OCI-LY1 (cell line): ENCODE measurements around the gene NEDD4L.

Source experiments
- H2AFZ ChIP-seq: fragments of 200-600 bp; sonication (generic), shearing (Covaris generic); 2 replicates; pipeline ENCODE4 v1.6.0; 2014; ENCODE audit warnings: antibody characterized with exemption, mild to moderate bottlenecking, low read length
- H3F3A ChIP-seq: fragments of 200-600 bp; sonication (generic), shearing (Covaris generic); 2 replicates; pipeline ENCODE4 v1.6.0; 2014; ENCODE audit warnings: mild to moderate bottlenecking, antibody characterized with exemption, low read length, moderate library complexity; ENCODE audit not compliant: insufficient read depth
- H3K27ac ChIP-seq: fragments of 200-600 bp; sonication (generic); 2 replicates; pipeline ENCODE4 v1.5.1; 2014; ENCODE audit warnings: low read length, mixed run types, mild to moderate bottlenecking, low read depth; ENCODE audit not compliant: poor library complexity, severe bottlenecking
- H3K27me3 ChIP-seq: fragments of 200-600 bp; sonication (generic); 2 replicates; pipeline ENCODE4 v1.6.0; 2014; ENCODE audit warnings: antibody characterized with exemption, mild to moderate bottlenecking, low read length, moderate library complexity; ENCODE audit not compliant: insufficient read depth
- H3K36me3 ChIP-seq: fragments of 200-600 bp; sonication (generic); 2 replicates; pipeline ENCODE4 v1.6.1; 2014; ENCODE audit warnings: mild to moderate bottlenecking, antibody characterized with exemption, low read length, moderate library complexity, mixed read lengths; ENCODE audit not compliant: insufficient read depth
- H3K4me1 ChIP-seq: fragments of 200-600 bp; sonication (generic); 2 replicates; pipeline ENCODE4 v1.5.1; 2014; ENCODE audit warnings: mild to moderate bottlenecking, low read length, moderate library complexity; ENCODE audit not compliant: insufficient read depth, severe bottlenecking
- H3K4me2 ChIP-seq: fragments of 200-600 bp; sonication (generic), shearing (Covaris generic); 2 replicates; pipeline ENCODE4 v1.6.1; 2014; ENCODE audit warnings: low read length
- H3K4me3 ChIP-seq: fragments of 200-600 bp; sonication (generic); 2 replicates; pipeline ENCODE4 v1.5.1; 2014; ENCODE audit warnings: low read length, low read depth, mild to moderate bottlenecking, mixed read lengths; ENCODE audit not compliant: poor library complexity, severe bottlenecking
- H3K79me2 ChIP-seq: fragments of 200-600 bp; shearing (Covaris generic); 2 replicates; pipeline ENCODE4 v1.6.1; 2016; ENCODE audit warnings: mixed run types, low read length, mixed read lengths; ENCODE audit not compliant: insufficient read depth
- H3K9ac ChIP-seq: fragments of 200-600 bp; sonication (generic), shearing (Covaris generic); 2 replicates; pipeline ENCODE4 v1.6.1; 2014; ENCODE audit warnings: mild to moderate bottlenecking, low read length, mixed read lengths
- H3K9me2 ChIP-seq: fragments of 200-600 bp; sonication (generic), shearing (Covaris generic); 2 replicates; pipeline ENCODE4 v1.6.1; 2014; ENCODE audit warnings: low read depth, mild to moderate bottlenecking, low read length, mixed read lengths
- H3K9me3 ChIP-seq: fragments of 200-600 bp; shearing (Covaris generic); 2 replicates; pipeline ENCODE4 v1.6.1; 2014; ENCODE audit warnings: low read length, mixed read lengths
- H4K20me1 ChIP-seq: fragments of 200-600 bp; sonication (generic), shearing (Covaris generic); 2 replicates; pipeline ENCODE4 v1.6.0; 2016; ENCODE audit warnings: mild to moderate bottlenecking, low read length; ENCODE audit not compliant: insufficient read depth
- EZH2 ChIP-seq: fragments of 200-600 bp; sonication (generic), shearing (Covaris generic); IDR thresholded peaks from 2 replicates; pipeline ENCODE4 v1.8.0; 2017; ENCODE audit warnings: borderline replicate concordance, mixed run types, mild to moderate bottlenecking, antibody characterized with exemption, low read length, moderate library complexity, mixed read lengths
- TF ChIP-seq, protein P1 (sequence below): fragments of 200-600 bp; sonication (generic), shearing (Covaris generic); IDR thresholded peaks from 2 replicates; pipeline ENCODE4 v1.5.1; 2017; ENCODE audit warnings: mild to moderate bottlenecking, antibody characterized with exemption, low read length, moderate library complexity, mixed read lengths

The NEDD4L gene

DNA sequence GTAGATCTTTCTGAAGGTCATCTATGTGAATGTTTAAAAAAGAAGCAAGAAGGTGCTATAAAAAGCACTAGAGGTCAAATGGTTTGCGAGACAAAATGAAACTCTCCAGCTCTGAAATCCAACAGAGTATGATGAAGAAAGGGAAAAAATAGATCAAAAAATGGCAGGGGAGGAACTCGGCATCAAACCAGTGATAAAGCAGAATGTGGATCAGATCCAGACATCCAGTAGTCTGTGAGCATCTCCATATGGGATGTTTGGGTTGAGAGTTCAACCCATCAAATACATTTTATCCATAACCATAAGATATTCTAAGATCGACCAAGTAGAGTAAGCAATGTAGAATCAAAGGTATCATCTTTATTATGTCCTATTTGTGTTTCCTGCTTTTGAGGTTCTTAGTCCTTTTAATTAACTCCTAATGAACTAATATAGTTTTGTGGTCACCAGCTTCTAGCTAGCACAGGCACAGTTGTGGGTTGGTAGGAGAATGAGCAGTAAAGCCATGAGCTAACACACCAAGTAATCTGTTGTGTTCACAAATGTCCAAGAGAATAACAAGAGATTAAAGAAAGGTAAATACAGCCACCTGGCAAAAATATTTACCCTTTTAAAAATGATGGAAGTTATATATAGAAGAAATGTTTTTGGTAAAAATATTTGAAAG is 160.9 kb downstream of the NEDD4L start:
- Histone ChIP-seq H4K20me1 (no peaks in the 10 kb centered on the region), H3K4me1 (no peaks in the 10 kb centered on the region), H3K4me2 (no peak overlapping the region), H3K36me3 (no peaks in the 10 kb centered on the region), H3K79me2 (no peaks in the 10 kb centered on the region), H3K9ac (no peak overlapping the region), H3K4me3 (no peak overlapping the region), H3F3A (no peaks in the 10 kb centered on the region), H3K9me2 (no peaks in the 10 kb centered on the region), H2AFZ (no peak overlapping the region), H3K9me3 (no peaks in the 10 kb centered on the region), H3K27me3 (no peaks in the 10 kb centered on the region), H3K27ac (no peak overlapping the region)
- TF ChIP-seq, protein P1, sequence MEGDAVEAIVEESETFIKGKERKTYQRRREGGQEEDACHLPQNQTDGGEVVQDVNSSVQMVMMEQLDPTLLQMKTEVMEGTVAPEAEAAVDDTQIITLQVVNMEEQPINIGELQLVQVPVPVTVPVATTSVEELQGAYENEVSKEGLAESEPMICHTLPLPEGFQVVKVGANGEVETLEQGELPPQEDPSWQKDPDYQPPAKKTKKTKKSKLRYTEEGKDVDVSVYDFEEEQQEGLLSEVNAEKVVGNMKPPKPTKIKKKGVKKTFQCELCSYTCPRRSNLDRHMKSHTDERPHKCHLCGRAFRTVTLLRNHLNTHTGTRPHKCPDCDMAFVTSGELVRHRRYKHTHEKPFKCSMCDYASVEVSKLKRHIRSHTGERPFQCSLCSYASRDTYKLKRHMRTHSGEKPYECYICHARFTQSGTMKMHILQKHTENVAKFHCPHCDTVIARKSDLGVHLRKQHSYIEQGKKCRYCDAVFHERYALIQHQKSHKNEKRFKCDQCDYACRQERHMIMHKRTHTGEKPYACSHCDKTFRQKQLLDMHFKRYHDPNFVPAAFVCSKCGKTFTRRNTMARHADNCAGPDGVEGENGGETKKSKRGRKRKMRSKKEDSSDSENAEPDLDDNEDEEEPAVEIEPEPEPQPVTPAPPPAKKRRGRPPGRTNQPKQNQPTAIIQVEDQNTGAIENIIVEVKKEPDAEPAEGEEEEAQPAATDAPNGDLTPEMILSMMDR, result no peak
- no peak for TF ChIP-seq EZH2

- H3K79me2 ChIP-seq, result no peaks in the 10 kb centered on the region
Measured at GRCh38 chr18:58205443-58206160, 161.6 kb downstream of the NEDD4L start.

DNA sequence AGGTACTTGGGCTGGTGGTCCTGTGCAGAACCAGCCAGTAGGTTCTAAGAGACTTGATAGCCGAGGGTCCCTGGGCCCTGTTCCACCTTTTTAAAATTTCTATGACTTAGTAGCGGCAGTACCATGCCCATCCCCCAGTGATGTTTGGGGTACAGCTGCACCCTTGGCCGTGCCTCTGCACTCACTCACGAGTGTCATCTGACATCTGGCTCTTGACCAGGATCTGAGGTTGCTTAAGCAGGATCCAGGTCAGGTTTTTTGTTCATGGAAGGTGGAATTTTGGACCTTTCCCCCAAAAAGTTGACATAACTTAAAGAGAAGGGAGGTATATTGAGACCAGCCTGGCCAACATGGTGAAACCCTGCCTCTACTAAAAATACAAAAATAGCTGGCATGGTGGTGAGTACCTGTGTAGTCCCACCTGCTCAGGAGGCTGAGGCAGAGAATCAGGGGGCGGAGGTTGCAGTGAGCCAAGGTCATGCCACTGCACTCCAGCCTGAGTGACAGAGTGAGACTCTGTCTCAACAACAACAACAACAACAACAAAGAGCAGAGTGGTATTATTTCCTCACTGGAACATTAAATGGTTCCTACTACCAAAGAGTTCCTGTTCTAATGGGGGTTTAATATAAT is 163.6 kb downstream of the NEDD4L start:
- Histone ChIP-seq H3K79me2 (no peaks in the 10 kb centered on the region), H3K9me3 (no peaks in the 10 kb centered on the region), H3K4me1 (no peaks in the 10 kb centered on the region), H4K20me1 (no peaks in the 10 kb centered on the region), H3K9ac (no peak overlapping the region), H3K4me2 (no peak overlapping the region), H3K36me3 (no peaks in the 10 kb centered on the region), H3F3A (no peaks in the 10 kb centered on the region), H2AFZ (no peak overlapping the region), H3K27ac (no peak overlapping the region), H3K4me3 (no peak overlapping the region), H3K27me3 (no peaks in the 10 kb centered on the region), H3K9me2 (no peaks in the 10 kb centered on the region)
- TF ChIP-seq EZH2, result no peak
- TF ChIP-seq, protein P1, result no peak

More at GRCh38 chr18:58205443-58206160, 161.6 kb downstream of the NEDD4L start:
- H3K4me1 ChIP-seq, result no peaks in the 10 kb centered on the region
- no peak overlapping the region for H3K9ac ChIP-seq
- no peak for TF ChIP-seq EZH2
- TF ChIP-seq, protein P1, result no peak
- no peak overlapping the region for H2AFZ ChIP-seq
- no peak overlapping the region for H3K27ac ChIP-seq
- no peak overlapping the region for H3K4me2 ChIP-seq
- H3K4me3 ChIP-seq, result no peak overlapping the region
- H3K27me3 ChIP-seq, result no peaks in the 10 kb centered on the region
- no peaks in the 10 kb centered on the region for H4K20me1 ChIP-seq
- no peaks in the 10 kb centered on the region for H3K36me3 ChIP-seq
- H3K9me3 ChIP-seq, result no peaks in the 10 kb centered on the region
- no peaks in the 10 kb centered on the region for H3K9me2 ChIP-seq
- H3F3A ChIP-seq, result no peaks in the 10 kb centered on the region
